Measurements from ENCODE around the gene ATP2B2. TPM values are rescaled to one million over a fixed set of nuclear protein-coding genes. Genes with fewer than 3 reads are reported as not detected.

Gene ATP2B2
- polyA plus RNA-seq, 3 donors from 2014 or later: not detected

DNA sequence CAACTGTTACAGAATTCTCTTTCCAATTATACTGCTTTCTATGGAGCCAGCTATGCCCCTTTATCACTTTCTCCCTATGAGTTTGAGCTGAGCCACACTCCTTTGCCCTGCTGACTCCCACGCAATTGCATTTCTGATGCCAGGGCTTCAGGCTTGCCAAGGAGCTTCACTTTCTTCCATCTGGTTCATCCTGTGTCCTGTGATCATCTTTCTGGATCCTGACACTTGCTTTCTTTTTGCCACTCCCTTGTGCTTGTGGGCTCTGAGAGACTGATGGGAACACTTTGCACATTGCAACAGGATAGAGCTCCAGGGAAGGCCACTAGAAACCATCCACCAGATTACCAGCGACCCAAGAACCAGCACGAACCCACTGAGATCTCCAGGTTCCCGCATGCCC lies 107.5 kb downstream of the ATP2B2 start:
- H3K36me3 Mint-ChIP-seq: no peaks in the 10 kb centered on the region
- no peaks in the 10 kb centered on the region for H3K9me3 Mint-ChIP-seq
- H3K4me3 Mint-ChIP-seq: no peak overlapping the region
- peaks cover 6 to 16% of the 10 kb centered on the region in 2 donors for H3K4me1 Mint-ChIP-seq
- DNase-seq: no peak
- H3K27ac Mint-ChIP-seq: no peak overlapping the region
- peaks cover 2 to 4% (median 4%) of the 10 kb centered on the region in 3 donors for H3K27me3 Mint-ChIP-seq (ENCODE audit: low read depth in 3 of 3)

DNA sequence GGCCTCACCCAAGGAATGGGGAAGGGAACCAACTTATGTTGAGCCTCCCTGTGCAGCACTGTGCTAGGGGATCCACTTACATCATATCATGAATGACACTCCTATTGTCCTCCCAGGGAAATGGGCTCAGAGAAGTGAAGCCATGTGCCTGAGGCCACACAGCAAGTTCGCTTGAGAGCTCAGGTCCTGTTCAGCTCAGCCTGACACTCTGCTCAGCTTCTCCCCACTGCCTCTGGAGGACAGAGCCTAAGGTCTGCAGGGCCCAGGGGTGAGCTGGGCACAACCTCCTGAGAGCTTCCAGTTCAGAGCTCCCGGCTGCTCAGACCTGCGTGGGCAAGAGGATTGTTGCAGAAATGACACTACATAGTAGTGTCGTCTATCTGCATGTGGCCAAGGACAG lies 108.5 kb downstream of the ATP2B2 start:
- DNase-seq: no peak
- no peaks in the 10 kb centered on the region for H3K9me3 Mint-ChIP-seq
- no peaks in the 10 kb centered on the region for H3K36me3 Mint-ChIP-seq
- no peak overlapping the region for H3K4me3 Mint-ChIP-seq
- peaks cover 6 to 16% of the 10 kb centered on the region in 2 donors for H3K4me1 Mint-ChIP-seq
- peaks cover 2 to 4% (median 4%) of the 10 kb centered on the region in 3 donors for H3K27me3 Mint-ChIP-seq (ENCODE audit: low read depth in 3 of 3)
- H3K27ac Mint-ChIP-seq: no peak overlapping the region

DNA sequence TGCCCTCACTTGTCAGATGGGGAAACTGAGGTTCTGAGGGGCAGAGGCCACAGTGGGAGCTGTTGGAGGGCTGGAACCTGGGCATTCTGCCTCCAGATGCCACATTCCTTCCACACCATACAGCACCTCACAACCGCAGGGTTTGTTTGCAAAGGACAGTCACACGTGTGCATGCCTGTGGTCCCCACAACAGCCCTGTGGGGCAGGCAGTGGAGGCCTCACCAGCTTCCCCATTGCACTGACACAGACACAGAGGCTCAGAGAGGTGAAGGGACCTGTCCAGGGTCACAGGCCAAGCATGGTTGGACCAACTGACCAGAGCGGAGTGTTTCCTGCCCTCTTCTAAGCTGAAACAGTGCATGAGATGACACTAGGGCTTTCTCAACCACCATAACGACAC lies 109.3 kb downstream of the ATP2B2 start:
- H3K4me1 Mint-ChIP-seq: peaks cover 6 to 16% of the 10 kb centered on the region in 2 donors

DNA sequence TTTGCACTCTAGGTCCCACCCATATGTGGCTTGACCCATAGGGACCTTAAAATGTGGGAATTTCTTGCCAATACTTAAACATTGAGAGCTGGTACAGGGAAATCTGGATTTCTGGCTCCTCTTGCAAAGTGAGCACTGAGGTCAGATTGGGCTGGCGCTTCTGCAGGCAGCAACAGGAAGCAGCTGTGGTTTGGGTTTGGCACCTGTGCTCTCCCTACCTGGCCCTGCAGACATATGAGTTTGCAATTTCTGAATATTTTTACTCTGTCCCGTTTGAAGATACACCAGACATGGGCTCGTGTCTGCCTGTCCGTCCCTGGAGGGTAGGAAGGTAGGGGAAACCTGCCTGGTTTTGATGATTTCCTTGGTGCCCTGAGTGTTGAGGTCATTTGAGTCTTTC lies 109.7 kb downstream of the ATP2B2 start:
- Mint-ChIP-seq H3K4me3 (no peak overlapping the region), H3K27me3 (ENCODE audit: low read depth in 3 of 3) (peaks cover 2 to 4% (median 4%) of the 10 kb centered on the region in 3 donors), H3K27ac (no peak overlapping the region), H3K36me3 (no peaks in the 10 kb centered on the region), H3K4me1 (peaks cover 6 to 16% of the 10 kb centered on the region in 2 donors), H3K9me3 (no peaks in the 10 kb centered on the region)
- peak in 1 of 3 donors; percentile 16 for DNase-seq

More for the DNA sequence above, 109.3 kb downstream of the ATP2B2 start:
- no peak for DNase-seq
- Mint-ChIP-seq H3K36me3 (no peaks in the 10 kb centered on the region), H3K27me3 (ENCODE audit: low read depth in 3 of 3) (peaks cover 2 to 4% (median 4%) of the 10 kb centered on the region in 3 donors), H3K27ac (no peak overlapping the region), H3K4me3 (no peak overlapping the region), H3K9me3 (no peaks in the 10 kb centered on the region)

DNA sequence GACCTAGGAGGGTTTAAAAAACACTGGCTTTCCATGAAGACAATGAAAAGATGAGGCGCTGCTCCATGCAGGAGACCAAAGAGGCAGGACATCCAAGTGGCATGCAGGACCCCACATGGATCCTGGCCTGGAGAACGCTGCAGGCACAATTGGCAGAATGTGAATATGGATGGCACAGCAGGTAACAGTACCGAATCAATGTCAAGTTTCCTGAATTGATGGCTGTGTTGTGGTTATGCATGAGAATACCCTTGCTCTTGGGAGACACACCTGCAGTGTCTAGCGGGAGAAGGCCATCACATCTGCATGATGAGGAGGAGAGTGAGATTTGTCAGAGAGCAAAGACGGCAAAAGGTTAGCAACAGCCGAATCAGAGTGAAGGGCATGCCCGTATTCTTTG lies 110.2 kb downstream of the ATP2B2 start:
- Mint-ChIP-seq H3K4me3 (no peak overlapping the region), H3K36me3 (no peaks in the 10 kb centered on the region), H3K27ac (peak overlapping the region in 1 of 6 donors; percentile 73), H3K9me3 (no peaks in the 10 kb centered on the region), H3K4me1 (peaks cover 6 to 16% of the 10 kb centered on the region in 2 donors), H3K27me3 (ENCODE audit: low read depth in 3 of 3) (peaks cover 2 to 4% (median 2%) of the 10 kb centered on the region in 3 donors)
- DNase-seq: no peak

DNA sequence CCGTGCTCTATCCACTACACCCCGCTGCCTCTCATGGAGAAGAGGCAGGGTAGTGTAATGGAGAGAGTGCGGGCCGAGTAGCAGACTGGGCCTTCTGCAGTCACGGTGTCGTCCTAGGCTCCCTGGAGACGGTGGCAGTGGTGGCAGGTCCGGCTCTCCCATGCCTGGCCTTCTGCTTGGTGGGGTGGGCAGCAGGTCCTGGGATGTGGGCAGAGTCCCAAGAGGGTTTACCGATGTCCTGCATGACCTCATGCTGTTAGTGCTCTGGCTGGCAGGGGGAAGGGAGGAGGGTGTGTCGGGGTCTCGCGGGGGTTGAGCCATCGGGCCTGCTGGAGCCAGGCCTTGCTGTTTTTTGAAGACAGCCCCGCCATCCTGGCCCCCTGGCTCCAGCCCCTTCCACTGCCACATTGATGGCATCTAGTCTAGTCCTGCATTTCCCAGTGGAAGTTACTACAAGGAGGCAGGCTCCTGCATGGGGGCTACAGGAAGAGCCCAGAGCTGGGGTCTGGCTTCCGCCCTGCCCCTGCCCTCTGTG lies 110.8 kb downstream of the ATP2B2 start:
- no peak for DNase-seq
- no peak overlapping the region for H3K4me3 Mint-ChIP-seq
- peaks cover under 1 to 4% (median 2%) of the 10 kb centered on the region in 3 donors for H3K27me3 Mint-ChIP-seq (ENCODE audit: low read depth in 3 of 3)
- H3K27ac Mint-ChIP-seq: no peak overlapping the region
- peaks cover 6 to 16% of the 10 kb centered on the region in 2 donors for H3K4me1 Mint-ChIP-seq
- no peaks in the 10 kb centered on the region for H3K9me3 Mint-ChIP-seq
- H3K36me3 Mint-ChIP-seq: no peaks in the 10 kb centered on the region

DNA sequence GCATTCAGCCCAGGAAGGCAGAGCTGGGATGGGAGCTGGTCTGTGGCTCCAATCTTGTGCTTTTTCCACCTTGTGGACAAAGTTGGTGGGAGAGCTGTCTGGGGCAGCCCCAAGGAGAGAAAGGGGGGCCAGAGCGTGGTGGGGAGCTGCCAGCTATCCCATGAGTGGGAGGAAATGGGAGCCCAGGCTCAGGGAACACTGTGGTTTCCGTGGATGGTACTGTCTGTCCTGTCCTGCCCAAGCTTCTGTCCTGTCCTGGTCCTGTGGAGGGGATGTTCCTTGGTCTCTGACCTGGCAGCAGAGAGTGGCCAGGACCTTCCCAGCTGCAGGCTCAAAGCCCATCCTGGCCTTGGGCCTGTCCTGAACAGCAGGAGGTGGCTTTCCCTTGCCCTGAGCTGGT lies 111.9 kb downstream of the ATP2B2 start:
- Mint-ChIP-seq H3K4me1 (peaks cover 6 to 16% of the 10 kb centered on the region in 2 donors), H3K9me3 (peaks cover 0 to 2% (median 0%) of the 10 kb centered on the region in 6 donors), H3K4me3 (no peak overlapping the region), H3K27me3 (ENCODE audit: low read depth in 3 of 3) (peaks cover 0 to 2% (median under 1%) of the 10 kb centered on the region in 3 donors), H3K36me3 (no peaks in the 10 kb centered on the region), H3K27ac (no peak overlapping the region)
- DNase-seq: no peak

DNA sequence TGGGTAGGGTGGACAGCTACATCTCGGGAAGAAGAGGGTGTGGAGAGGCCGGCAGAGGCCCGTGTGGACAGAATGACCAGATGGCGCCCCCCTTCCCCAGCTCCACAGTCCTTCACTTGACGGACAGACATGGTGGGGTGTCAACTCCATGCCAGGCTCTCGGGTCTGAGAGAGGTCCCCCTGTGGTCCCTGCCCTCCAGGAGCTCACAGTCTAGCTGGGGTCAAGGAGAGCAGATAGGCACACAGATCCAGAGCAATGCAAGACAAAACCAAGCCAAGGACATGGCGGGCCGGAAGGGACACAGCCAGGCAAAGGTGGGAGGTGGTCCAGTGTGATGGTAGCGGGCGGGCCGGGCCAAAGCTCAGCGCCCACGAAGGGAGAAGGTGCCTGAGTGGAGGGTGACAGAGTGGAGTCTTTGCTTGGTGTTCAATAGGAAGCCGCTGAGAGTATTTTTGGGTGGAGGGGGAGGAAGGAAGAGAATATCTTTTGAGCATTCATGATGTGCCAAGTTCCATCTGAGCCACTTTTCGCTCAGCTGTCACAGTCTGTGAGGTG lies 112.4 kb downstream of the ATP2B2 start:
- Mint-ChIP-seq H3K4me1 (peaks cover 6 to 16% of the 10 kb centered on the region in 2 donors), H3K27ac (no peak overlapping the region), H3K36me3 (no peaks in the 10 kb centered on the region), H3K4me3 (no peak overlapping the region), H3K9me3 (peaks cover 0 to 2% (median 0%) of the 10 kb centered on the region in 6 donors), H3K27me3 (ENCODE audit: low read depth in 3 of 3) (peaks cover 0 to 2% (median 0%) of the 10 kb centered on the region in 3 donors)
- DNase-seq: no peak

DNA sequence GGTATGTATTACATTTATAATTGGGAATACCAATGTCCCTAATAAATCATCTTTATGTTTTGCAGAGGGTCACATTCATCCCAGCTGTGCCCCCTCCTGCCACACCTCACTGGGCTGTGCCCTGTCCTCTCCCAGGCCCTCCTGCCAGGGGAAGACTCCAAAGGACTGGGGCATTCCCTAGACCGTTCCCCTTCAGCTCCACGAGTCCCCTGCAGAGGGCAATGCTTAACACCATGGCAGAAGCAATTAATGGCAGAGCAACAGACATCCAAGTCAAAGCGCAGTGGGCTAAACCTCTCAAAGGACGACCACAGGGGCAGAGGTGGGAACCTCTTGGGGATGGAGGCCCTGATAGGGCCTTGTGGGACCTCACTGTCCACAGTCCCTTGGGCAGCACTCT lies 113.1 kb downstream of the ATP2B2 start:
- Mint-ChIP-seq H3K27me3 (ENCODE audit: low read depth in 3 of 3) (peaks cover 0 to 2% (median 0%) of the 10 kb centered on the region in 3 donors), H3K4me3 (no peak overlapping the region), H3K9me3 (peaks cover 0 to 2% (median 0%) of the 10 kb centered on the region in 6 donors), H3K36me3 (no peaks in the 10 kb centered on the region), H3K4me1 (peaks cover 6 to 16% of the 10 kb centered on the region in 2 donors), H3K27ac (no peak overlapping the region)
- DNase-seq: no peak

DNA sequence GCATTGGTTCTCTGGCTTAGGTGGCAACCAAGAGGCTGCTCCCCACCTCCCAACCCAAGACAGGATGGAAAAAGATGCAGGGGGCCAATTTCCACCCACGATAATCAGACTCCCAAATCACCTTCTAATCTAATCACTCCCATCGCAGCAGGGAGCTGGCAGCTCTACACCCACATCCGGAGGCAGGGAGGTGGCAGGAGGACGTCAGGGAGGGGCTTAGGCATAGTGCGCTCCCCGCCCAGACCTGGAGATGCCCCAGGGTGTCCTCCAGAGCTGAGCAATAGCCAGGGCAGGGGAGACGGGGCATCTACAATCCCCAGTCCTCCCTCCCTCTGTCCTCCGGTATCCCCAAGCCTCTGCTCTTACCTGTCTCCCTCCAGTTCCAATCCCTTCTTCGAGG lies 114.0 kb downstream of the ATP2B2 start:
- no peak overlapping the region for H3K4me3 Mint-ChIP-seq

DNA sequence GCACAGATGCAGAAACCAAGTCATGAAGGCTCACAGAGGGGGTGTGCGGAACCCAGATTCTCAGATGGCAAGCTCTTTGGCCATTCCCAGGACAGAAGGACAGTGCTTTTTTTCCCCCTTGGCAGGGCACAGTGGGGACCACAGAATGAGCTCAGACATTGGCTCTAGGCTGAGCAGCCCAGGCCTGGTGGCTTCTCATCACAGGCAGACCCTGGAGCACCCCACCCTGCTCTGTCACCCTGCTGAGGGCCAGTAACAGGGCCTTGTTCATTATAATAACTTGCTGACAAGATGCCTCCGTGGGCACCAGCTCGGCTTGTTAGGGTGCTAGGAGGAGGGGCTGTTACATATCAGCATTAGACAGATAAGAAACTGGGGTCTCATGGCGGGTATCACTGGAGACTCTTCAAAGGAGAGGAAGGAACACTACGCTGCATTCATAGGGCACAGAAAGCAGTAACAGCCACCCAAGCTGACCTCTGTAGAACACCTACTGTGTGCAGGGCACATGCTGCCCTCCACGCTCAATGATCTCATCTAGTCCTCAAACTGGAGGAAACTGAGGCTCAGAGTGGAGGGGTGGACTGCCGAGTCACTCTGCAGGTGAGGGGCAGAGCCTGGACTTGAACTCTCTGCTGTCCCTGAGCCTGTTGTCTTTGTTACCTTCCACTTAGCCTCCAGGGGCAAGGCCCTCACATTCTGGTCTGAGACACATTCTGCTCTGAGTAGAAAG lies 114.6 kb downstream of the ATP2B2 start:
- H3K4me1 Mint-ChIP-seq: peaks cover 6 to 9% of the 10 kb centered on the region in 2 donors
- no peaks in the 10 kb centered on the region for H3K27me3 Mint-ChIP-seq (ENCODE audit: low read depth in 3 of 3)
- no peak overlapping the region for H3K27ac Mint-ChIP-seq
- H3K9me3 Mint-ChIP-seq: peaks cover 0 to 2% (median 0%) of the 10 kb centered on the region in 6 donors
- no peak for DNase-seq
- no peaks in the 10 kb centered on the region for H3K36me3 Mint-ChIP-seq
- no peak overlapping the region for H3K4me3 Mint-ChIP-seq

More for the DNA sequence above, 114.0 kb downstream of the ATP2B2 start:
- Mint-ChIP-seq H3K27ac (no peak overlapping the region), H3K27me3 (ENCODE audit: low read depth in 3 of 3) (no peaks in the 10 kb centered on the region), H3K36me3 (no peaks in the 10 kb centered on the region), H3K4me1 (peaks cover 6 to 14% of the 10 kb centered on the region in 2 donors), H3K9me3 (peaks cover 0 to 2% (median 0%) of the 10 kb centered on the region in 6 donors)
- DNase-seq: no peak

DNA sequence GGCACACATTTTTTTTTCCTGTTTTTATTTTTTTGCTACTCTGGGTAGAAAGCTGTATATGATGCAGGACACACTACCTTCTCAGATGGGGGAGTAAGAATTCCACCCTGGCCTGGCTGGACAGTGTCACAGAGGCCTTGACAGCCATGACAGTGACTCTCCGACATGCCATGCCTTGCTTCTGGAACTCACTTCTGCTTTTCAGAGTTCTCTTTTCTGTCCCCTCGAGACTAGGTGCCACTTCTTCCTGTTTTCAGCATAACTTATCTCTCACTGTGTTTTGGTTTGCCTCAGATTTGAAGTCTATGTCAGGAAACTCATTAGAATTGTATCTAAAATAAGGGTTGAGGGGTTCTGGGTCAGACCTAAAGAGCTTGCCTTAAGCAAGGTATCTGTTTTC lies 115.4 kb downstream of the ATP2B2 start:
- no peak for DNase-seq
- Mint-ChIP-seq H3K9me3 (peaks cover 0 to 2% (median 0%) of the 10 kb centered on the region in 6 donors), H3K27me3 (ENCODE audit: low read depth in 3 of 3) (no peaks in the 10 kb centered on the region), H3K4me3 (no peak overlapping the region), H3K36me3 (no peaks in the 10 kb centered on the region), H3K27ac (no peak overlapping the region), H3K4me1 (peaks cover under 1% of the 10 kb centered on the region in 2 donors)

DNA sequence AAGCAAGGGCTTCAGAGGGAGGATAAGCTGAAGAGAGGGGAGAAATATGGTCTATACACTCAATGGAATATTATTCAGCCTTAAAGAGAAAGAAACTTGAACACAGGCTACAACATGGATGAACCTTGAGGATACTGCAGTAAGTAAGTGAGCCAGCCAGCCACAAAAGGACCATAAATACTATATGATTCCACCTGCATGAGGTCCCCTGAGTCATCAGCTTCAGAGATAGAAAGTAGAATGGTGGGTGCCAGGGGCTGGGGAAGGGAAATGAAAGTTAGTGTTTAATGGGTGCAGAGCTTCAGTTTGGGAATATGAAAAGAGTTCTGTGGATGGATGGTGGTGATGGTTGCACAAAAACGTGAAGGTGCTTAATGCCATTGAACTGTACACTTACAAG lies 116.0 kb downstream of the ATP2B2 start:
- Mint-ChIP-seq H3K36me3 (no peaks in the 10 kb centered on the region), H3K4me3 (no peak overlapping the region), H3K9me3 (peaks cover 0 to 2% (median 0%) of the 10 kb centered on the region in 6 donors), H3K27ac (no peak overlapping the region), H3K4me1 (no peaks in the 10 kb centered on the region), H3K27me3 (ENCODE audit: low read depth in 3 of 3) (no peaks in the 10 kb centered on the region)
- no peak for DNase-seq

DNA sequence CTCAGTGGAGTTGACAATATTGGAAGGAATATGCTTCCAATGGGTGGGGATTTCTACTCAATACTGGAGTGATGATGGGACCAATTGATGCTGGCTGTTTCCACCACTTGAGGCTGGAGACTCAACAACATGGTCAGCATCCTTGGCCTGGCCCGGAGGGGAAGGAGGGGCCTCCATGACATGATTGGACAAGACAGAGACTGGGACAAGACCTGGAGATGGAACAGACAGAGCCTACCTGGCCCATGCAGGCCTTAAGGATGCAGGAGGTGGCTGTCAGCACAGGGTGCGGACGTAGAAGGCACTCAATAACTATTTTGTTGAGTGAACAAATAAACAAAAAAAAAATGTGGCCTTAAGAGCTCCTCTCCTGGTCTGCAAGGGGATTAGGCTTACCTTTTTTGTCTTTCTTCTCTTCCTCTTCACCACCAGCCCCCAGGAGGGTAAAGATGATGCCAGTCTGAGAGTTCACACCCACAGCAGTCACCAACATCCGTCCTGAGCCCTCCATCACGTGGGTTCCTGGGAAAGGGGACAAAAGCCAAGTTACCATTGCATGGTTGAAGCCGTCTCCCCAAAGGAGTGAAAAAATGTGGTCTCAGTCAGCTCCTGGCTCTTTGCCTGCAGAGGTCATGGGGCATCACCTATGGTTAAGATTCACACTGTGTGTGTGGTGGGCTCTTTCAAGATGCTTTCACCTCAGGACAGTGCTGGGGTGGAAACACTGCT lies 117.3 kb downstream of the ATP2B2 start:
- H3K4me3 Mint-ChIP-seq: no peak overlapping the region
- H3K4me1 Mint-ChIP-seq: no peaks in the 10 kb centered on the region
- no peaks in the 10 kb centered on the region for H3K36me3 Mint-ChIP-seq
- no peak for DNase-seq
- peak overlapping the region in 1 of 6 donors; percentile 12 for H3K27ac Mint-ChIP-seq
- peaks cover 0 to 2% (median 0%) of the 10 kb centered on the region in 6 donors for H3K9me3 Mint-ChIP-seq
- no peaks in the 10 kb centered on the region for H3K27me3 Mint-ChIP-seq (ENCODE audit: low read depth in 3 of 3)

All from immature natural killer cell (primary cell).